COLO668 (cell line): ENCODE results near the gene HPCAL1.
"Not testable (repeated sequence)": the region's sequence is repeated elsewhere in the genome, so short reads cannot be mapped to it uniquely, and the experiment has no call there.

Experiments
- DNase-seq: peaks from one replicate; lab custom pipeline; 2025; ENCODE audit not compliant: unreplicated experiment; lab: John Stamatoyannopoulos, UW

The HPCAL1 gene

DNA sequence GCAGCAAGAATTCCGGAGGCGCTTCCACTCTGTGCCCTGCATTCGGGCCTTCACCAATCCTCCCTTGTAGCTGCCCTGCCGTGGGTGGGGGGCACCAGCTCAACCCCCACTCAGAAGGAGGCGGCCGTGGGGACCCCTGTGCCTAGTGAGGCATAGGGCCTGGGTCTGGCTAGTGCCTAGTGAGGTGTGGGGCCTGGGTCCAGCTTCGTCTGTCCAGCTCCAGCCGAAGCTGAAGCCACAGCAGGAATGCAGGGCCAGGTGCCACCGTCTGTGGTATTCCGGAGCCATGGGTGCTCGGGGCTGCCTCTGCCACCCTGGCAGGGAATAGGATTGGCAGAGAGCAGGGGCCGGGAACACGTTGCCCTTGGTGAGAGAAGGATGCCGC lies 133.1 kb downstream of the HPCAL1 start:
- DNase-seq = no peak

DNA sequence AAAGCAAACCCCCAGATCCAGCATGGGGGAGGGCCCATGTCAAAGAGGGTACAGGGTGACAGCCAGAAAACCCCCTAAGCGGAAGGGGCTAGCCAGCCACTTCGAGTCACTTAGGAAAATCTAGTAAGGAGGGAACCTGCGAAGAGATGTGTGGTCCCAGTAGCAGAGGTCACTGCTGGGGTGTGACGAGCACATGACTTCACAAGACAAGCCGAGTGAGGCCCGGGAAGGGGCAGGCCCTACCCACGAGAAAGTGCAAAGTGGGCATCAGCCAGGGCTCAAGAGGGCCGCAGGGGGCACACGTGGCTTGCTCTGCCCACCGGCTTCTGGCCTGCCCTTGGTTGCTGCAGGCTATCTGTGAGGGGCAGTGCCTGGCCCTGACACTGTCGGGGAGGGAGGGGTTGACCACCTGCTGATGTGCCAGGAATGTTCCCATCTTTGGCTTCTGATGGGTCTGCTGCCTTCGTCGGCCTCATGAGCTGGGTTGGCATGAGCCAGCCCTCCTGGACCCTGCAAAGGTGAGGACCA lies 133.9 kb downstream of the HPCAL1 start:
- no peak for DNase-seq

DNA sequence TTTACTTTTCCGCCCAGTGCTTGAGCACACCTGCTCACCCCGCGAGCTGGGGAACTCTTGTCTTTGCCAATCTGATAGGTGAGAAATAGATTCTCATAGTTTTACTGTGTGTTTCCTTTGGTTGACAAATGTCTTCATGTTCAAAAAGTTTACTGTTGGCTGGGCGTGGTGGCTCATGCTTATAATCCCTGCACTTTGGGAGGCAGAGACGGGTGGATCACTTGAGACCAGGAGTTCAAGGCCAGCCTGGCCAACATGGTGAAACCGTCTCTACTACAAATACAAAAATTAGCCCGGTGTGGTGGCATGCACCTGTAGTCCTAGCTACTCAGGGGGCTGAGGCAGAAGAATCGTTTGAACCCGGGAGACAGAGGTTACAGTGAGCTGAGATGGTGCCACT lies 135.1 kb downstream of the HPCAL1 start:
- no peak for DNase-seq

DNA sequence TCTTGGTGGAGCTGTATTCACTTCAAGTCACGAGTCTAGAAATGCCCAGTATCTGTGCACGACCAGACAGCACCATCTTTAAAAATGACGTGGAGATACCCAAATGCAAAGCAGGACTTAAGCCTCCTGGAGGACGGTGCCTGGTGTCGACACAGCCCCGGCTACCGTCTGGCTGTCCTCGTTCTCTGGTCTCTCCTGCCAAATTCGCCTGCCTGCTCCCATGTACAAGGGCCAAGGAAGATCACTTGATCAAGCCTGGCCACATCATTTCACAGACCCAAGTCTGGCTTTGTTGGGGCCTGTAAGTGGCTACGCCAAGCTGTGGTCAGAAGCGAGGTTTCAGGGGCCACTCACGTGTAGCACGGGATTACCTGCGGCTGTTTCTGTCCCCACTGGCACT lies 136.0 kb downstream of the HPCAL1 start:
- DNase-seq = no peak

DNA sequence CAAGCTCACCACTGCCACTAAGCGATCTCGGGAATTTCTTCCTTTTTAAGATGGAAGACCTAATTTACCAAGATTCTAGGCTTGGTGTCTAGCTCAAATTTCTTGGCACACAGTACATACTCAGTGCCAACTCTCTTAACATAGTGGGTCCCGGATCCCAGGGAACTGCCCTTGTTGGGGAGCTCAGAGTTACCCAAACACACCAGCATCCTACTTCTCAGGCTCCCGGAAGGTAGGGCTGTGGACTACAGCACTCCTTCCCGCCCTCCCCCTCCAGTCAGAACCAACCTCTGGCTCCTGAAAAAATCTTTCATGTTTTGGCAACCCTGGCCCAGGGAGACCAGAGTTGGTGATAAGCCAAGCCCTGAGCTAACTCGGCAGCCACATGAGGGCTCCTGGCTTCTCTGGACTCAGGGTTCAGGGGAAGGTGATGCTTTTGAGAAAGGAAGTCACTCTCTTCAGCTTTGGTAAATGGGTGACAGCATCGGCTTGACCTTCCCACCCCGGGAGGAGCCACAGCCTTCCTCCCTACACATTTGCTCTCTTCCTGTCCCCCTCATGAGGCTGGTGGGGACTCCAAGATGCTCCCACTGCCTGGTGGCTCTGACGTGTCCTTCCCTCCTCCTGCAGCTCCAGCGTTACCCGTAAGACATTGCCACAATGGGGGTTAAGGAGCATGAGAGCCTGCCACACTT lies 136.6 kb downstream of the HPCAL1 start:
- no peak for DNase-seq

DNA sequence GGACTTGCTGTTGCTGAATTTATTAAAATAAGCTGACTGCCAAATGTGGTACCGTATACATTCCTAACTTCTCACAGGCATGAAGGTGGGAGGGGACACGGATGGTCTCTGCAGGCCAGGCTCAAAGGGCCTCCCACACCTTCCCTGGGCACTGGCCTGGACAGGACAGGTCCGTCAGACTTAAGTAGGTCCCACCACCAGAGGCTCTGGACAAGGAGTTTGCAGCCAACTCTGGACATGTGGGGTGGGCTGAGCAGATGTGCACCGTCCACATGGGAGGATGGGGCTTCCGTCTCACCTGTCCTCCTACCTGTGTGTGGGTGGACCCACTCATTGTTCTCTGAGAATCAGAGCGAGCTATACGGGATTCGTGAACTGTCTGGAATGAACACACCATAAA lies 137.3 kb downstream of the HPCAL1 start:
- DNase-seq = no peak

DNA sequence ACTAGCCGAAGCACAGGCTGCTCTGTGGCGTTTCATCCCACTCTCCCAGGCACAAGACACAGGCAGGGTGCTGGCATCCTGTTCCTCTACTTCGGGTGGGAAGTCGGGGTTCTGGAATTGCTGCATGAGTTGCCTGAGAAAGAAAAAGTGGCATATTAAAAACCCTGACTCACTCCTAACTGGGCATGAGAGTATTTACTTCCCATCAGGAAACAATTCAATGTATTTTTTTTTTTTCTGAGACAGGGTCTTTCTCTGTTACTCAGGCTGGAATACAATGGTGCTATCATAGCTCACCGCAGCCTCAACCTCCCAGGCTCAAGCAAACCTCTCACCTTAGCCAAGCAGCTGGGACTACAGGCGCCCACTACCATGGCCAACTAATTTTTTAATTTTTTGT lies 138.0 kb downstream of the HPCAL1 start:
- DNase-seq = no peak

DNA sequence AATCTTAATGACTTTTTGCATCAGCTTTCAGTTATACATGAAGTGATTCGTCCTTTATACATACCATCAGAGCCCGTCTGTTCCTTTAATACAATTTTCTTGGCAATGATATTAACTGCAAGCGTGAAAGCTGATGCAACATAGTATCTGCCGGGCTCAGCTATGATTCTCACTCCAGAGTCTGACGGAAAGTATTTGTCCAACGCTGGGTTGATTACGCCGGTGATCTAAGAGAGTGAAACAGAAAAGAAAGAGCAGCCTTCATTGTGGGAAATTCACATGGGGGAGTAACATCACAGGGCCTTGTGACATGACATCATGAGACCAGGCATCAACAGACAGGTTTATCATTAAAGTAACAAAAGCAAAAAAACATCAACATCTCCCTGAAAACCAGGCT lies 139.2 kb downstream of the HPCAL1 start:
- DNase-seq = no peak

DNA sequence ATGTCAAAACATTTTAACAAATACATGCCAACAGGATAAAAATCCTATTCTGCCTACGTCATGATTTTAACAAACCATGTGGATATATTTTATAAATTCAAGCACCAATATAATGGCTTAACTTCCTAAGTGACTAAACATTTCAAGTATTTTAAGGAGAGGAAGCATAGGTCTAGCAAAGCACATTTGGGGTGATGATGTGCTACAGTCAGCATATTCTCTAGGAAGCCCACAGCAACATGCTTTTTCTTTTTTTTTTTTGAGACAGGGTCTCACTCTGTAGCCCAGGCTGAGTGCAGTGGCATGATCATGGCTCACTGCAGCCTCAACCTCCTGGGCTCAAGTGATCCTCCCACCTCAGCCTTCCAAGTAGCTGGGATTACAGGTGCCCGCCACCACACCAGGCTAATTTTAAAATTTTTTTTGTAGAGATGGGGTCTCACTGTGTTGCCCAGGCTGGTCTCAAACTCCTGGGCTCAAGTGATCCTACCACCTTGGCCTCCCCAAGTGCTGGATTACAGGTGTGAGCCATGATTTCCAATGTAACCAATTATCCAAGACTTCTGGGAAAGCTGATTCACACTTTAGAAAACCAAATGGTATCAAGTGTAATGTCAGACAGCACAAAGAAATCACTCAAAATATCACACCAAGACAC lies 139.9 kb downstream of the HPCAL1 start:
- DNase-seq = not testable (repeated sequence)

DNA sequence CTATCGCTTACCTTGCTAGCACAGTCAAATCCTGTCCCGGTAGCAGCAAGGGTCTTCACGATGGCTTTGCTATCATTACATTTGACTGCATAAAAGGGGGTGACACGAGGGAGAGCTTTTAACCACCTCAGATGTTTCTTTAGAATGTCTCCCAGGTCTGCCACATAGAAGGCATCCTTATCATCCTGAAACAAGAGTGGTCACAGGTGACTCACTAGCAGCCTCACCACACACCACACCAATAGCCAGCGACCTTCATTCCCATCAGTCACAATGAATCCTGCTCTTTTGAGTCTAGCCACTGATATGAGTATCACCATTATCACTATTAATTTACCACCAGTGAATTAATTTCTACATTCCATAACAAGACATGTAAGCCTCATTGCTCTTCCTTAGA lies 141.8 kb downstream of the HPCAL1 start:
- DNase-seq = no peak

DNA sequence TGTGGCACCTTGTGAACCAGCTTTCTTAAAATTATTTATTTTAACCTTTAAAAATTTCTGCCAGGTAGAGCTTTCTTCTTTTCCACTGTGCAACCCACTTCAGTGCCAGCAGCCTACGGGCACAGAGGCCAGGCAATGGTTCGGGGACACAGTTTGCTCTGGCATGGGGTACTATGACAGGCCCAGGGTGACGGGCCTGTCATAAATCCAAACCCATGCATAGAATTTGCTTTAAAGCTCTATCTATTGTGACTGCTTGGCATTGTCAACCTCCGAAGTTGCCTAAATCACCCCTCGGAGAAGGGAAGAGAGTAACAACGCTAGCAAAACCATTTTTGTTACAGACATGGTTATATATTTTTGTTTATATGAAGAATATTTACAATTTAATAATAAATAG lies 143.9 kb downstream of the HPCAL1 start:
- no peak for DNase-seq

DNA sequence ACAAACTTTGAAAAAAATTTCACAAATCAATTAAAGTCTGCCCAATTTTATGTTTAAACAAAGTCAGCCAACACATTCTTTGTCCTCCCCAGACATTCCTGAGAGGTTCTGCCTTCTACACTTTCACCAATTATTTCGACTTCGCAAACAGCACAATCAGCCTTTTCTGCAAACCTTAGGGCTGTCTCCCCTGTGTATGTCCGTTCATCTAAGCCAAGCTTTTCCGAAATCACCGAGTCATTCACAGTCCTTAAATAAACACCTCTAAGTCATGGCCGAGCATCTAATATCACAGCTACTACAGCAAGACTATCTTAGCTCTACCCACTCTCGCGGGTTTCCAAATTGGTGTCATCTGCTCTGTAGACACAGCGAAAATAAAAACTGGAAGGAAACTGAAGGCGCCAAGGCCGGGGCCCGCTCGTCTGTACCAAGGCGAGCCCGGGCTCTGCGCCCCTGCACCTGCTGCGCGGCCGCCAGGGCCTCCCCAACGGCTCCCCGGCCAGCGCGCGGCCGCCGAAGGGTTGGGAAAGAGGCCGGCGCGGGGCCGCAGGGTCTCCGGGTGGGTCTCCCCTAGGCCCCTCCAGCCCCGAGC lies 144.7 kb downstream of the HPCAL1 start:
- DNase-seq = peak; percentile 83

DNA sequence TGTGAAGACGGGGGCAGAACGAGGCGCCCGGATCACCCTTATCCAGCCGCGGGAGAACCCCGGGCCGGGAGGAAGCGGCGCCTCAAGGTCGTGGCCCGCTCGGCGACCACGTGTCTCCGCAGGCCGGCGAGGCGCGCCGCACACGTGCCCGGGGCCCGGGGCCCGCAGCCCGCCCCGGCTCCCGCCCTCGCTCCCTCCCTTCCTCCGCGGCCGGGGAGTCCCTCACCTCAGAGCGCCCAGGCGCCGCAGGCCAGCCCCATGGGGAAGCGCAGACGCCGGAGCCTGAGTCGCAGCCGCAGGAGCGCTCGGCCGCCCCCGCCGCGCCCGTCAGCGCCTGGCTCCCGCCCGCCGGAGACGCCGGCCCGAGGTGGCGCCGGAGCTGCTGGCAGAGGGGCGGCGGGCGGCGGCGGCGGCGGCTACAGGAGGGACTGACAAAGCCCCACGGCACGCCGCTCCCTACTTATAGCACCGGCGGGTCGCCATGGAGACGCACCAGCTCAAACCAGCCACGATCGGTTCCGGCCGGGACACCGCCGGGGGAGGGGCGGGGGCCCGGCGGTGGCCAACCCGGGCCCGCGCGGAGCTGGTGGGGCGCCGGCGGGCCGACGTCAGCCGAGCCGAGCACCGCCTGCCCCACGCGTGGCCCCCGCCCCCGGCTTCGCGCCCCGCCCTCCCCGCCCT lies 145.3 kb downstream of the HPCAL1 start, which contains the start of gene ODC1:
TSS of gene ODC1 (minus strand) at position 433 of the 681 bp plus-strand sequence. CDS start 3,295 bp downstream, outside the sequence.
- peak; percentile 99 for DNase-seq

DNA sequence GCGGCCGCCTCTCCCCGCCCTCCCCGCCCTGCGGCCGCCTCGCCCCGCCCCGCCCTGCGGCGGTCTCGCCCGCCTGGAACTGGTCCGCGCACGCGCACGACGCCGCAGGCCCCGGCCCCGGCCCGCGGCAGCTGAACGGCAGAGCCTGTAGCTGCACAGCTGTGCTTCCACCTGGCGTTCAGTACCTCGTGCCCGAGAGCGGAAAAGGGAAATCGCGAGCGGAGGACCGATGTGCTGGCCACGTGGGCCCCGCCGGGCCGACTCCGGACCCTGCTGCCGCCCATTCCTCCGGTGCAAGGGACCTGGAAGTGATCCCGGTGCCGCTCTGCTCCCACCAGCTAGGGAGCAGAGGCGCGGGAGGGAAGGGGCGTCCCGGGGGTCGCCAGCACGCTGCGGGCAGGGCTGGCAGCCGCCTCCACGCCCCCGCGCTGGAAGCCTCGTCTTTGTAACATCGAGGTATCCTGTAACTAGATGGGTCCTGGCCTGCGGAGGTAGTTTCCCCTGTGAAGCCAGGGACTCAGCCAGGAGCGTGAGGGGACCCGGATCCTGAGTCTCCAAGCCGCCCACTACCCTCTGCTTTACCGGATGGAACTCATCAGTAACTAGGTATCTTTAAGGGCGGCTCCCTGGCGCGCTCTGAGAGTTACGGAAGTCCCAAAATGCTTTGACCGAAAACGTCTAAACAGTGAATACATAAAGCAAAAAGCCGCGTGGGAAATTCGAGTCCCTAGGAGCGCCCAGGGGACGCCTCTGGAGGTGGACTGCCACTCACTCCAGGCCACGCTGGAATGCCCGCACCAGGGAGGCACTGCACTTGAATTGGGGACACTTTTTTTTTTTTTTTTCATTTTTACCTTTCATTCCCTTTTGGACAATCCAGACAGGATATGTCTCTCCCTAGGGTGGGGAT lies 146.1 kb downstream of the HPCAL1 start:
- DNase-seq = peak; percentile 99

DNA sequence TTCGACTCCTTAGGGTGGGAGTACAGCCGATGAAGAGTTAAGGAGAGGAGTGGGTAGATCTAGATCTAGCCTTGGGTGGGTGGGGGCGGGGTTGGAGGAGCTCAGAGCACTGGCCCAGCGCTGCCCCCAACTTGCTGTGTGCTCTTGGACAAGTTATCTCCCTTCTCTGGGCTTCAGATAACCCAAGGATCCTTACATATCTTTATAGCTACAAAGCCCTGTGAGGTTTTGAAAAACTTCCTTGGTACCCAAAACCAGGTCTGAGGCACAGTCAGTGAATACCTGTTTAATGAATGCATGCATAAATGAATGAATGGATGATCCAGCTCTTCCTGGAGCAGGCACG lies 146.8 kb downstream of the HPCAL1 start:
- no peak for DNase-seq

DNA sequence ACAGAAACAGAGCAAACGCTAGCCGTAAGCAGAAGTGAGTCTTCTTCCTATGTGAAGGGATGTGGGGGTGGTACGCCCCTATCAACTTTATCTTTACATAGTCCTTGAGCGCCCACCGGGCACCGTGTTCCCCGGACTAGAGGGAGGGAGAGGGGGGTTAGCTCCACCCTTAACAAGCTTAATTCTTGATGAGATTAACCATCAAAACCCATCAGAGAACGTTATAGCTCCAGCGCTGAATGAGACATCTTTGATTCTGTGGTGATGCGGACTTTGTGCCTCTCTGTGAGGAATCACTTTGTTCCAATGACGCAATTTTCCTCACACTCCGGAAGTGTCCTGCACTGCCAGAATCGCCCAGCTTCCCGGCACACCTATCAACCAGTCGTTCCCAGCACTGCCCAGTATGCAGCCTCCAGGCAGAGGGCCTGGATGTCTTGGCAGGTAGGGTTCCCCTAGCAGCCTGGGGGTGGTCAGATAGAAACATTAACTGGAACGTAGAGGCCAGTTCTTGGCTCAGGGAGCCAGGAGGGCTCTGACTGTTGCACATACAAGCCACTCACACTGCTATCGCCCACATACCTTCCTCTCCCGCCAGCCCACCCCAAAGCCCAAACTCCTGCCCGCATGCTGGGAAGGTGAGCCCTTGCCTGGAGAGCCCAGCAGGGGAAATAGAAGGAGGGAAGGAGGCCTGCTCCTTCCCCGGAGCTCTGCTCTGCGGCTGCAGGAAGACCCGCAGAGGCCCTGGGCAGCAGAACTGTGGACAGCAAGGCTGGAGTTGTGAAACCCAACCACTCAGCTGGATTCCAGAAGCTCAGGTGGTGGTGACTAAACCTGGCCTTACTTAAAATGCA lies 147.4 kb downstream of the HPCAL1 start:
- DNase-seq = peak; percentile 63

DNA sequence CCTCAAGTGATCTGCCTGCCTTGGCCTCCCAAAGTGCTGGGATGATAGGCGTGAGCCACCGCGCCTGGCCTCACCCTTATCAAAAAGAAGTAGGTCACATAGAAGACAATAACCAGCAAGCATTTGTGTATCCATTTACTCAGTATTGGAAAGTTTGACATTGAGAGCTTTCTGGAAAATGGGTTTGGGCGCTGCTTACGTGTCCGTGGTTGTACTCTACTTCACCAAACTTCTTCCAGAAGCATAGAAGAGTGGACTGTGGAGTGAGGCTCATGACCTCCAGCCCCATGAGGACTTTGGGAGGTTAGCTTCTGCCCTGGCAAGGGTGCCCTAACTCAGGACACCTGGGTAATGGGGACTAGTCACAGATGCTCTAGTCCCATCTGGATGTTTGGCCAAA lies 149.1 kb downstream of the HPCAL1 start:
- DNase-seq = no peak

DNA sequence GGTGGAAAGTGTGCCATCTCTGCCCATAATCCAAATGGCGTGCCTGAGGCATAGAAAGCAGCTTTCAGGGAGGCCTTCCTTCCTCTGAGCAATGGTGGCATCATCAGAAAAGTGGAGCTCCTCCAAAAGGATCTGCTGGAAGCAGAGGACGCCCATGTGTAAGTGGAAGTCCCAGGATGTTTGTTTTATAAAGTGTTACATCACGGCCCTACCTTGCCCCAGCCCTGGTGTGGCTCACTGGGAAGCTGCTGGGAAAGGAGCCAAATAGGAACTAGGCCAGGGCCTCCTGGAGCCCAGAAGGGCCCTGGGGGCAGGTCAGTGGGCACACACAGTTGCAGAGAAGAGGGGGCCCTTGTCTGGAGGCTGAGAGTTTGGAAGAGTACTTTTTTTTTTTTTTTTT lies 149.6 kb downstream of the HPCAL1 start:
- DNase-seq = peak; percentile 58

DNA sequence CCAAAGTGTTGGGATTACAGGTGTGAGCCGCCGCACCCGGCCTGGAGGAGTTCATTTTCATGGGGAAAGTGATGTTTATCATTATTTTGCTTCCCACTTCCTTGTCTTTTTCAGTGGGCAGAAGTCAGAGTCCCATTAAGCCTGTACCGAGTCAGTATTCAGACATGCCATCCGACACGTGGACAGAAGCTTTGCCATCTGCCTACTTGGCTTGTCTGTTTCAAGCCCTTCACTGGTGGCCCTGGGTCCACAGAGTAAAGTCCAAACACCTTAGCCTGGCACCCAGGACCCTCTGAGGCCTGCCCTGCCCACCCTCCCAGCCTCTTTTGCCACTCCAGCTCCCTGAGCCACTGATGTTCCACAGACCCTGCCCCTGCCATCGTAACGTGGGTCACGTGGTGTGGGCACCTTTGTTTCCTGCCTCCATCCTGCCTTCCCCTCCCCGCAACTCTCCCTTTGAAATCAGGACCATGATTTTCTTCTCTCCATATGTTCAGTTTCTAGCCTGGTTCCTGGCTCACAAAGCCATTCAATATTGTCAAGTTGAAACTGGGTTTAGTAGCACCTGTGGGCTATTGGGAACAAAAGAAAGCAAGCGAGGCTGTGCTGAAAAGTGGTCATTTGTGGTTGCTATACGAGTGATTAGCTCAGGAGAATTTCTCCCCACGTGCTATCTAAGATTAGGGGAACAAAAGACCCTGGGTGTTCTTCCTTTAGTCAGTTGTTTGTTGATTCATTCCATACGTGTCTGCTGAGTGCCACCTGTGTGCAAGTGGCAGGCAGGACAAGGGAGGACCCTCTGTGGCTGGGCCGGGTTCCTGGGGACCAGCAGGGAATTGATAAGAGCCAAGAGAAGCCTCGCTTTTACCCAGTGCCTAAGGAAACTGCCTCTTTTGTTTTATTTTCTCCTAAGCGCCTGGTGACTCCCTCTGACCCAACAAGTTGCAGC lies 150.5 kb downstream of the HPCAL1 start:
- DNase-seq = no peak
